ENCODE results near the gene LTBP4. TPM values are rescaled to one million over a fixed set of nuclear protein-coding genes. Genes with fewer than 3 reads are reported as not detected.

Gene LTBP4
- total RNA-seq, 2 experiments from 2014 or later = 42.8 to 75.9 TPM

- no peaks in the 10 kb centered on the region for H3K9me3 Mint-ChIP-seq (ENCODE audit: low read depth)
- H3K4me1 Mint-ChIP-seq = peaks cover 12% of the 10 kb centered on the region
- CTCF ChIA-PET = interaction anchor here (0.8 to 1.5 kb wide), 4 partner anchors 11 to 262 kb away, joined by 3 to 5 read pairs (median 4); no protein-coding TSS in a partner anchor
- H3K36me3 Mint-ChIP-seq = no peaks in the 10 kb centered on the region
- H3K27ac Mint-ChIP-seq = no peak overlapping the region
- H3K4me3 Mint-ChIP-seq = no peak overlapping the region
- DNase-seq (no peak), ATAC-seq (no peak)
- peaks cover 42% of the 10 kb centered on the region for H3K27me3 Mint-ChIP-seq
Measured at GRCh38 chr19:40567040-40567749, 34.0 kb upstream of the LTBP4 start.

GRCh38 chr19:40567750-40568494, 33.2 kb upstream of the LTBP4 start:
- Mint-ChIP-seq H3K9me3 (ENCODE audit: low read depth) (no peaks in the 10 kb centered on the region), H3K36me3 (no peaks in the 10 kb centered on the region), H3K4me3 (no peak overlapping the region), H3K4me1 (peaks cover 12% of the 10 kb centered on the region), H3K27me3 (peaks cover 42% of the 10 kb centered on the region), H3K27ac (no peak overlapping the region)
- ATAC-seq (no peak), DNase-seq (no peak)
- CTCF ChIA-PET = interaction anchor here (0.8 to 1.5 kb wide), 4 partner anchors 12 to 263 kb away, joined by 3 to 5 read pairs (median 3); no protein-coding TSS in a partner anchor

- H3K36me3 Mint-ChIP-seq = no peaks in the 10 kb centered on the region
- peaks cover 16% of the 10 kb centered on the region for H3K4me1 Mint-ChIP-seq
- H3K27ac Mint-ChIP-seq = peak overlapping the region; percentile 81
- H3K4me3 Mint-ChIP-seq = peak overlapping the region; percentile 56
- H3K27me3 Mint-ChIP-seq = peaks cover 33% of the 10 kb centered on the region
- ATAC-seq = peak; percentile 93
- DNase-seq = peak; percentile 99
- H3K9me3 Mint-ChIP-seq (ENCODE audit: low read depth) = no peaks in the 10 kb centered on the region
- CTCF ChIA-PET = interaction anchor here (0.7 to 5.1 kb wide), 14 partner anchors 16 to 588 kb away, joined by 3 to 40 read pairs (median 4); partner anchors contain the start of gene LTBP4
Measured at GRCh38 chr19:40570313-40571004, 30.7 kb upstream of the LTBP4 start.

GRCh38 chr19:40571005-40571318, 30.2 kb upstream of the LTBP4 start:
- Mint-ChIP-seq H3K4me1 (peaks cover 17% of the 10 kb centered on the region), H3K27me3 (peaks cover 29% of the 10 kb centered on the region), H3K27ac (peak overlapping the region; percentile 81), H3K4me3 (peak overlapping the region; percentile 56), H3K36me3 (no peaks in the 10 kb centered on the region), H3K9me3 (ENCODE audit: low read depth) (no peaks in the 10 kb centered on the region)
- CTCF ChIA-PET = interaction anchor here (0.7 to 5.1 kb wide), 13 partner anchors 22 to 587 kb away, joined by 3 to 40 read pairs (median 4); partner anchors contain the start of gene LTBP4
- ATAC-seq (no peak), DNase-seq (no peak)

GRCh38 chr19:40571831-40572495, 29.2 kb upstream of the LTBP4 start:
- Mint-ChIP-seq H3K27ac (no peak overlapping the region), H3K4me3 (no peak overlapping the region), H3K36me3 (no peaks in the 10 kb centered on the region), H3K27me3 (peaks cover 22% of the 10 kb centered on the region), H3K9me3 (ENCODE audit: low read depth) (no peaks in the 10 kb centered on the region), H3K4me1 (peaks cover 19% of the 10 kb centered on the region)
- DNase-seq (no peak), ATAC-seq (no peak)
- CTCF ChIA-PET = interaction anchor here (5.1 kb wide), 1 partner anchor 29 kb away, joined by 40 read pairs; the partner anchor contains the start of gene LTBP4

- peaks cover 9% of the 10 kb centered on the region for H3K36me3 Mint-ChIP-seq
- no peak overlapping the region for H3K27ac Mint-ChIP-seq
Measured at GRCh38 chr19:40575326-40575725, 25.8 kb upstream of the LTBP4 start.

GRCh38 chr19:40576151-40576584, 25.0 kb upstream of the LTBP4 start:
- ATAC-seq (peak; percentile 31), DNase-seq (peak; percentile 53)
- Mint-ChIP-seq H3K36me3 (peaks cover 16% of the 10 kb centered on the region), H3K4me1 (peaks cover 20% of the 10 kb centered on the region), H3K27ac (peak overlapping the region; percentile 86), H3K9me3 (ENCODE audit: low read depth) (no peaks in the 10 kb centered on the region), H3K4me3 (peak overlapping the region; percentile 90), H3K27me3 (no peaks in the 10 kb centered on the region)
- CTCF ChIA-PET = interaction anchor here (1.4 kb wide), 1 partner anchor 27 kb away, joined by 5 read pairs; no protein-coding TSS in a partner anchor

More at GRCh38 chr19:40575326-40575725, 25.8 kb upstream of the LTBP4 start:
- CTCF ChIA-PET = interaction anchor here (1.4 kb wide), 1 partner anchor 26 kb away, joined by 5 read pairs; no protein-coding TSS in a partner anchor
- DNase-seq (no peak), ATAC-seq (no peak)
- peak overlapping the region; percentile 28 for H3K4me3 Mint-ChIP-seq
- H3K27me3 Mint-ChIP-seq = no peaks in the 10 kb centered on the region
- H3K4me1 Mint-ChIP-seq = peaks cover 26% of the 10 kb centered on the region
- H3K9me3 Mint-ChIP-seq (ENCODE audit: low read depth) = no peaks in the 10 kb centered on the region

GRCh38 chr19:40576585-40577451, 24.4 kb upstream of the LTBP4 start, which contains the start of gene SHKBP1:
Gene SHKBP1 (plus strand): TSS chr19:40576873. CDS start chr19:40576900, 27 bp downstream.
- CTCF ChIA-PET = interaction anchor here (1.0 to 1.4 kb wide), 2 partner anchors 28 to 58 kb away, joined by 3 to 5 read pairs; no protein-coding TSS in a partner anchor
- Mint-ChIP-seq H3K27me3 (no peaks in the 10 kb centered on the region), H3K9me3 (ENCODE audit: low read depth) (no peaks in the 10 kb centered on the region), H3K36me3 (peaks cover 16% of the 10 kb centered on the region), H3K4me1 (peaks cover 20% of the 10 kb centered on the region), H3K27ac (peak within 1 kb of the TSS; percentile 86), H3K4me3 (peak within 1 kb of the TSS; percentile 90)
- ATAC-seq (peak; percentile 100), DNase-seq (peak; percentile 96)

GRCh38 chr19:40578442-40578908, 22.7 kb upstream of the LTBP4 start:
- H3K36me3 Mint-ChIP-seq = peaks cover 21% of the 10 kb centered on the region
- no peak overlapping the region for H3K27ac Mint-ChIP-seq
- no peak for DNase-seq

GRCh38 chr19:40580619-40581018, 20.6 kb upstream of the LTBP4 start:
- Mint-ChIP-seq H3K27me3 (no peaks in the 10 kb centered on the region), H3K27ac (no peak overlapping the region), H3K9me3 (ENCODE audit: low read depth) (no peaks in the 10 kb centered on the region), H3K36me3 (peaks cover 32% of the 10 kb centered on the region), H3K4me3 (no peak overlapping the region), H3K4me1 (peaks cover 18% of the 10 kb centered on the region)
- no peak for ATAC-seq
- CTCF ChIA-PET = no interaction called here
- no peak for DNase-seq

More at GRCh38 chr19:40578442-40578908, 22.7 kb upstream of the LTBP4 start:
- H3K27me3 Mint-ChIP-seq = no peaks in the 10 kb centered on the region
- H3K4me3 Mint-ChIP-seq = peak overlapping the region; percentile 90
- peaks cover 20% of the 10 kb centered on the region for H3K4me1 Mint-ChIP-seq
- CTCF ChIA-PET = interaction anchor here (1.5 to 2.3 kb wide), 3 partner anchors 20 to 29 kb away, joined by 4 to 14 read pairs (median 6); no protein-coding TSS in a partner anchor
- H3K9me3 Mint-ChIP-seq (ENCODE audit: low read depth) = no peaks in the 10 kb centered on the region
- ATAC-seq = no peak

GRCh38 chr19:40581531-40581930, 19.6 kb upstream of the LTBP4 start:
- Mint-ChIP-seq H3K4me1 (peaks cover 22% of the 10 kb centered on the region), H3K4me3 (no peak overlapping the region), H3K9me3 (ENCODE audit: low read depth) (no peaks in the 10 kb centered on the region), H3K27me3 (no peaks in the 10 kb centered on the region), H3K36me3 (peaks cover 39% of the 10 kb centered on the region), H3K27ac (no peak overlapping the region)
- CTCF ChIA-PET = interaction anchor here (1.2 kb wide), 2 partner anchors 9 to 53 kb away, joined by 3 to 4 read pairs; no protein-coding TSS in a partner anchor
- no peak for ATAC-seq
- DNase-seq = no peak

Data from activated CD8-positive, alpha-beta memory T cell treated with anti-CD3 and anti-CD28 coated beads, Interleukin-2, amount 10 ng/mL, durations not matched to agents 7 days and 5 days (primary cell).